MM.1S (cell line): Measurements from ENCODE around the gene AOC1.

Source experiments
- DNase-seq: peaks from one replicate; pipeline ENCODE4 v3.0.0-alpha.2; 2015
- H2AFZ ChIP-seq: fragments of 300-600 bp; sonication (generic); 2 replicates; pipeline ENCODE4 v1.6.0; 2016; ENCODE audit warnings: antibody characterized with exemption, low read length
- H3F3A ChIP-seq: fragments of 300-600 bp; sonication (generic); 2 replicates; pipeline ENCODE4 v1.6.1; 2016; ENCODE audit warnings: mild to moderate bottlenecking, antibody characterized with exemption, low read length, moderate library complexity, mixed read lengths; ENCODE audit not compliant: insufficient read depth
- H3K27ac ChIP-seq: fragments of 300-600 bp; sonication (generic); 2 replicates; pipeline ENCODE4 v1.5.1; 2016; ENCODE audit warnings: mild to moderate bottlenecking, low read length
- H3K27me3 ChIP-seq: fragments of 300-600 bp; sonication (generic); replicated peaks from 2 replicates; pipeline ENCODE4 v1.6.0; 2016; ENCODE audit warnings: low read length; ENCODE audit not compliant: insufficient read depth
- H3K36me3 ChIP-seq: fragments of 300-600 bp; sonication (generic); replicated peaks from 2 replicates; pipeline ENCODE4 v1.6.1; 2016; ENCODE audit warnings: mild to moderate bottlenecking, low read length, mixed read lengths; ENCODE audit not compliant: insufficient read depth
- H3K4me1 ChIP-seq: fragments of 300-600 bp; sonication (generic); 2 replicates; pipeline ENCODE4 v1.6.1; 2016; ENCODE audit warnings: low read length, mixed read lengths
- H3K4me2 ChIP-seq: fragments of 300-600 bp; sonication (generic); 2 replicates; pipeline ENCODE4 v1.6.0; 2016; ENCODE audit warnings: low read depth, low read length
- H3K4me3 ChIP-seq: fragments of 300-600 bp; sonication (generic); 2 replicates; pipeline ENCODE4 v1.5.1; 2016; ENCODE audit warnings: low read length, mixed read lengths
- H3K79me2 ChIP-seq: fragments of 300-600 bp; sonication (generic); 2 replicates; pipeline ENCODE4 v1.6.1; 2016; ENCODE audit warnings: mixed run types, low read length, mixed read lengths
- H3K9ac ChIP-seq: fragments of 300-600 bp; sonication (generic); 2 replicates; pipeline ENCODE4 v1.6.1; 2016; ENCODE audit warnings: low read length, mixed read lengths
- H3K9me2 ChIP-seq: fragments of 300-600 bp; sonication (generic); replicated peaks from 2 replicates; pipeline ENCODE4 v1.6.1; 2016; ENCODE audit warnings: mild to moderate bottlenecking, low read length, mixed read lengths; ENCODE audit not compliant: insufficient read depth
- H3K9me3 ChIP-seq: fragments of 300-600 bp; sonication (generic); replicated peaks from 2 replicates; pipeline ENCODE4 v1.6.1; 2016; ENCODE audit warnings: mild to moderate bottlenecking, low read length, mixed read lengths; ENCODE audit not compliant: insufficient read depth
- H4K20me1 ChIP-seq: fragments of 300-600 bp; sonication (generic); 2 replicates; pipeline ENCODE4 v1.6.1; 2016; ENCODE audit warnings: mild to moderate bottlenecking, low read length, moderate library complexity, mixed read lengths; ENCODE audit not compliant: insufficient read depth
- EZH2 ChIP-seq: fragments of 300-600 bp; sonication (generic); optimal IDR thresholded peaks from 2 replicates; pipeline ENCODE3; 2017; ENCODE audit warnings: low read depth, mild to moderate bottlenecking, antibody characterized with exemption, low read length, mixed read lengths
- EZH2phosphoT487 ChIP-seq: fragments of 300-600 bp; sonication (generic); IDR thresholded peaks from 2 replicates; pipeline ENCODE4 v1.6.1; 2018; ENCODE audit warnings: antibody characterized with exemption, low read length
- TF ChIP-seq, protein P1 (sequence below): fragments of 300-600 bp; sonication (generic); IDR thresholded peaks from 2 replicates; pipeline ENCODE4 v1.5.1; 2016; ENCODE audit warnings: antibody characterized with exemption, low read length, mixed read lengths

The AOC1 gene

DNA sequence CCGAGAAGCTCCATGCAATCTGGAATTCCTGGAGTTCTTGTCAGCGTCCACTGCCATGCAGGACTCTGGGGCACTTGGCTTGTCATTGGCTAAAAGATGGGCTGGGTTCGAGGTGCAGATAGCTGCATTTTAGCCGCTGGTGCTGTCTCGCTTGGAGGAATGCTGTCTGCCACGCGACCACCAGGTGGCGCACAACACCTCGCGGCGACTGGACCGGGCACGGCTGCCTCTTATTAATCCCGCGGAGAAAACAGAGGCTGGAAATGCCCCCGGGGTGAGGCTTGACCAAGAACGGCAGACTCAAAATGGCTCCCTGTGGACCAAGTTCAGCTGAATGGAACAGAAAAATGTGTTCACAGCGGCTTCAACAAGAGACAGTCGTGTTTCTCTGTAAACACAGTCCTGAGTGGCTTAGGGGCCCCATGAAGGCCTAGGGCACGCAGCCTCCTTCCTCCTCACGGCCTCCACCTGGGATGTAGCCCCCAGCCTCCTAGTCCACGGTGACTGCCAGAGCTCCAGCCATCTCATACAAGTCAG is 46.2 kb downstream of the AOC1 start:
- H3K27me3 ChIP-seq, result no peaks in the 10 kb centered on the region
- H3K79me2 ChIP-seq, result no peaks in the 10 kb centered on the region
- TF ChIP-seq, protein P1, sequence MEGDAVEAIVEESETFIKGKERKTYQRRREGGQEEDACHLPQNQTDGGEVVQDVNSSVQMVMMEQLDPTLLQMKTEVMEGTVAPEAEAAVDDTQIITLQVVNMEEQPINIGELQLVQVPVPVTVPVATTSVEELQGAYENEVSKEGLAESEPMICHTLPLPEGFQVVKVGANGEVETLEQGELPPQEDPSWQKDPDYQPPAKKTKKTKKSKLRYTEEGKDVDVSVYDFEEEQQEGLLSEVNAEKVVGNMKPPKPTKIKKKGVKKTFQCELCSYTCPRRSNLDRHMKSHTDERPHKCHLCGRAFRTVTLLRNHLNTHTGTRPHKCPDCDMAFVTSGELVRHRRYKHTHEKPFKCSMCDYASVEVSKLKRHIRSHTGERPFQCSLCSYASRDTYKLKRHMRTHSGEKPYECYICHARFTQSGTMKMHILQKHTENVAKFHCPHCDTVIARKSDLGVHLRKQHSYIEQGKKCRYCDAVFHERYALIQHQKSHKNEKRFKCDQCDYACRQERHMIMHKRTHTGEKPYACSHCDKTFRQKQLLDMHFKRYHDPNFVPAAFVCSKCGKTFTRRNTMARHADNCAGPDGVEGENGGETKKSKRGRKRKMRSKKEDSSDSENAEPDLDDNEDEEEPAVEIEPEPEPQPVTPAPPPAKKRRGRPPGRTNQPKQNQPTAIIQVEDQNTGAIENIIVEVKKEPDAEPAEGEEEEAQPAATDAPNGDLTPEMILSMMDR, result peak; percentile 99
- TF ChIP-seq EZH2phosphoT487, result no peak
- H3K4me1 ChIP-seq, result peaks cover 27% of the 10 kb centered on the region
- peak overlapping the region; percentile 14; the same call in 1 of the 2 replicates for H3K4me3 ChIP-seq
- H3K4me2 ChIP-seq, result peak overlapping the region; percentile 70
- peak overlapping the region; percentile 13; the same call in 1 of the 2 replicates for H3K9ac ChIP-seq
- H3F3A ChIP-seq, result no peaks in the 10 kb centered on the region
- peak; percentile 75 for DNase-seq
- no peaks in the 10 kb centered on the region for H3K9me3 ChIP-seq
- H2AFZ ChIP-seq, result peak overlapping the region; percentile 44
- no peaks in the 10 kb centered on the region for H3K9me2 ChIP-seq
- no peak overlapping the region; the same call in 1 of the 2 replicates for H3K27ac ChIP-seq
- H4K20me1 ChIP-seq, result no peaks in the 10 kb centered on the region
- no peaks in the 10 kb centered on the region for H3K36me3 ChIP-seq

- no peak overlapping the region for H3K27ac ChIP-seq
- no peak for TF ChIP-seq EZH2
- TF ChIP-seq, protein P1, result no peak
- no peak for TF ChIP-seq EZH2phosphoT487
- no peaks in the 10 kb centered on the region for H3F3A ChIP-seq
- no peak for DNase-seq
- H3K79me2 ChIP-seq, result no peaks in the 10 kb centered on the region
- no peak overlapping the region for H2AFZ ChIP-seq
- H3K36me3 ChIP-seq, result no peaks in the 10 kb centered on the region
- no peaks in the 10 kb centered on the region for H4K20me1 ChIP-seq
- no peak overlapping the region for H3K9ac ChIP-seq
- H3K4me1 ChIP-seq, result peaks cover 27% of the 10 kb centered on the region
- H3K27me3 ChIP-seq, result no peaks in the 10 kb centered on the region
- H3K9me3 ChIP-seq, result no peaks in the 10 kb centered on the region
- no peaks in the 10 kb centered on the region for H3K9me2 ChIP-seq
- H3K4me2 ChIP-seq, result no peak overlapping the region
- no peak overlapping the region for H3K4me3 ChIP-seq
Measured at GRCh38 chr7:150900675-150901074, 48.4 kb downstream of the AOC1 start.

DNA sequence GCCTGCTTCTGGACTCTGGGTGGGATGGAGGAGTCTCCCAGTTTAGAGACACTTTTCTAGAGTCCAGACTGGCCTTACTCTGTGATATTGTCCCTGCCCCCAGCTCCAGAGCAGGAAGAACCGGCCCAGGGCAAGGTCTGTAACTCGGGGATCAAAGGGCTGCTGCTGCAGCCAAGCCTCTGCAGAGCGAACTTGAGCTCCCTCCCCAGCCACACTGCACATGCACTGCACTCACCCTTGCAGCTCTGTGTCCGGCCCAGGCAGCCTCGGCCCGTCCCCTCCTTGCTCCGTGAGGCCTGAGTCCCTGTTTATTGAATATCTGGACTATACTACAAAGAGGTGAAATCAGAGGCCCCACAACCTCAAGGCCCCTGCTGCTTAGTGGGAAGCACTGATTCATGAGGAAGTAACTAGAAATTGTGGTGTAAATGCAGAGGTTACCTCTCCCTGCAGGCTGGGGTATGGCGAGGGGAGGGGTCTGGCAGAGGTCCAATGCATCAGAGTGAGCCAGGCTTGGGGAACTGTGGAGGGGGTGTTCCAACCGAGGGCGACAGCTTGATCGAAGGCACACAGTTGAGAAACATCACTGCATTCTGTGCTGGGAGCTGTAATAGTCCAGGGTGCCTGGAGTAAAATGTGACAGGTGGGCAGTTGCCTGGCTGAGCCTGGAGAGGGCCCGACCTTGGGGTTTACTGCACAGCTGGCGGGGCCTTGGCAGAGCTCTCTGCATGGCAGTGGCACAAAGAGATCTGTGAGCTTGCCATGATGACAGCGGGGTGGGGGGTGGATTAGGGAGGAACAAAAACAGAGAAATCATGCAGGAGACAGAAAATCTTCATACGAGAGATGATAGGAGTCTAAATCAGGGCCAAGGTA is 49.1 kb downstream of the AOC1 start:
- Histone ChIP-seq H4K20me1 (no peaks in the 10 kb centered on the region), H3K9me3 (no peaks in the 10 kb centered on the region), H3K4me2 (no peak overlapping the region), H3K9me2 (no peaks in the 10 kb centered on the region), H3K79me2 (no peaks in the 10 kb centered on the region), H3K27me3 (no peaks in the 10 kb centered on the region), H3K9ac (no peak overlapping the region), H3K4me1 (peaks cover 21% of the 10 kb centered on the region), H3K36me3 (no peaks in the 10 kb centered on the region), H3F3A (no peaks in the 10 kb centered on the region), H3K4me3 (no peak overlapping the region), H2AFZ (no peak overlapping the region), H3K27ac (no peak overlapping the region)
- no peak for DNase-seq
- TF ChIP-seq EZH2phosphoT487, result no peak
- TF ChIP-seq, protein P1, result no peak
- TF ChIP-seq EZH2, result no peak
